SK-N-SH (cell line): ENCODE data around the gene RFTN1.

Source experiments
- CTCF ChIP-seq: fragments of 200-600 bp; sonication (generic); IDR thresholded peaks from 2 replicates; pipeline ENCODE4 v1.6.1; 2017; ENCODE audit warnings: antibody characterized with exemption, mild to moderate bottlenecking, moderate library complexity
- ELF1 ChIP-seq: IDR thresholded peaks from 2 replicates; pipeline ENCODE4 v1.4.0; 2012
- EP300 ChIP-seq, 2 experiments: IDR thresholded peaks; 2 replicates each; pipeline versions ENCODE4 v1.4.0 to v1.6.1; 2012; ENCODE audit warnings: borderline replicate concordance in 1 of 2, low read depth in 1 of 2, low read length in 1 of 2
- IRF3 ChIP-seq: fragments of 150-350 bp; IDR thresholded peaks from 2 replicates; pipeline ENCODE4 v1.6.1; 2016; ENCODE audit warnings: mild to moderate bottlenecking, low read depth, low read length
- MAX ChIP-seq: IDR thresholded peaks from 2 replicates; pipeline ENCODE4 v1.4.0; 2012; ENCODE audit warnings: low read depth
- POLR2AphosphoS5 ChIP-seq: IDR thresholded peaks from 2 replicates; pipeline ENCODE4 v1.6.1; 2012; ENCODE audit warnings: low read depth, low read length
- RFX5 ChIP-seq: IDR thresholded peaks from 2 replicates; pipeline ENCODE4 v1.6.1; 2012; ENCODE audit warnings: mild to moderate bottlenecking, improper control_type of control experiment, low read length
- SIN3A ChIP-seq: IDR thresholded peaks from 2 replicates; pipeline ENCODE4 v1.6.1; 2012; ENCODE audit warnings: low read depth, mild to moderate bottlenecking, low read length, moderate library complexity, borderline replicate concordance

- TF ChIP-seq RFX5 (no peak), POLR2AphosphoS5 (no peak), MAX (no peak), EP300 (IDR thresholded peaks at IDR 0.05; ENCODE audit: borderline replicate concordance in 1 of 2, low read depth in 1 of 2, low read length in 1 of 2) (no peak), CTCF (no peak), SIN3A (no peak), IRF3 (no peak), ELF1 (no peak)
These were observed 102.1 kb downstream of the RFTN1 start for GRCh38 chr3:16411441-16411840.
